ENCODE measurements around the gene CA11. TPM values are rescaled to one million over a fixed set of nuclear protein-coding genes. Genes with fewer than 3 reads are reported as not detected.

CA11 gene
- total and polyA plus RNA-seq, 2 of the 8 experiments (the other 6 are each of a cell fraction or from before 2014, with no cell fraction given), result 51.7 to 71.4 TPM

- POLR2A ChIA-PET (ENCODE audit: partially characterized antibody), result interaction anchor here (1.2 to 30.9 kb wide), 3 partner anchors 3 to 256 kb away, joined by 3 to 788 read pairs (median 788); partner anchors contain the start of genes DBP, FAM83E, RPL18 and SPACA4
- 96% methylated on average over 28 of the region's 30 CpGs; no CpG with 5 or more reads in 1 of the 2 experiments for WGBS, 2 experiments (ENCODE audit: extremely low coverage in 1 of 2, insufficient coverage in 1 of 2, insufficient read length in 1 of 2, insufficient replicate concordance in 2 of 2, low coverage in 1 of 2, low lambda C conversion rate in 2 of 2, missing lambda C conversion rate in 1 of 2)
- H3K4me2 ChIP-seq (ENCODE audit: insufficient read depth in 1 of 2, low read depth in 2 of 2, low read length in 2 of 2), result peak overlapping the region in 1 of 2 experiments; percentile 75; a peak in 1 of 4 replicates
Measured at GRCh38 chr19:48625891-48626327, 20.1 kb downstream of the CA11 start.

More at GRCh38 chr19:48625891-48626327, 20.1 kb downstream of the CA11 start:
- Histone ChIP-seq H2AFZ (ENCODE audit: low read length) (no peak overlapping the region), H2BK15ac (ENCODE audit: low read length) (no peak overlapping the region), H2BK12ac (ENCODE audit: low read depth, low read length) (no peak overlapping the region), H4K5ac (ENCODE audit: insufficient read length, low read depth, low read length) (no peak overlapping the region), H3K79me2 (ENCODE audit: control insufficient read depth in 1 of 2, insufficient read depth in 2 of 2, low read length in 2 of 2) (peaks cover 0 to 13% of the 10 kb centered on the region in 2 experiments; a peak in 3 of 4 replicates), H2BK20ac (ENCODE audit: low read length) (no peak overlapping the region), H2BK5ac (ENCODE audit: low read depth, low read length) (no peak overlapping the region), H3K79me1 (ENCODE audit: low read depth, low read length) (no peaks in the 10 kb centered on the region), H2AK5ac (ENCODE audit: low read depth, low read length) (no peak overlapping the region), H3K4ac (replicated peaks; ENCODE audit: insufficient read length, low read depth, low read length) (no peak overlapping the region), H4K91ac (replicated peaks; ENCODE audit: insufficient read length, low read length) (no peak overlapping the region), H3K18ac (ENCODE audit: extremely low read depth, low read length) (no peak overlapping the region), H3K4me3 (ENCODE audit: extremely low read depth in 1 of 4, insufficient read depth in 2 of 4, low read depth in 3 of 4, low read length in 4 of 4) (peak overlapping the region in 1 of 4 experiments; percentile 87; a peak in 1 of 8 replicates), H3K4me1 (replicated peaks in 1 of 4; ENCODE audit: control insufficient read depth in 3 of 4, insufficient read depth in 4 of 4, low read length in 3 of 4) (peaks cover 0 to 21% (median 13%) of the 10 kb centered on the region in 4 experiments; a peak in 6 of 7 replicates), H3K14ac (ENCODE audit: insufficient read length) (no peak overlapping the region), H3K27ac (ENCODE audit: low read depth, low read length) (no peak overlapping the region), H3K56ac (replicated peaks; ENCODE audit: insufficient read length, low read depth, low read length) (no peak overlapping the region), H3K9ac (replicated peaks in 1 of 4; ENCODE audit: extremely low read depth in 1 of 4, low read depth in 3 of 4, low read length in 3 of 4) (no peak overlapping the region), H3K23ac (ENCODE audit: insufficient read length) (no peak overlapping the region), H3K27me3 (replicated peaks in 1 of 4; ENCODE audit: control insufficient read depth in 3 of 4, extremely low read depth in 1 of 4, insufficient read depth in 3 of 4, low read length in 3 of 4) (no peaks in the 10 kb centered on the region), H4K8ac (ENCODE audit: extremely low read depth, insufficient read depth, low read length) (no peak overlapping the region), H2BK120ac (replicated peaks; ENCODE audit: low read depth, low read length) (no peak overlapping the region), H3K36me3 (ENCODE audit: control insufficient read depth in 2 of 4, insufficient read depth in 4 of 4, low read length in 3 of 4) (peaks cover 0 to 11% (median 1%) of the 10 kb centered on the region in 4 experiments; a peak in 1 of 8 replicates), H4K20me1 (replicated peaks in 1 of 2; ENCODE audit: control insufficient read depth in 1 of 2, insufficient read depth in 2 of 2, low read length in 2 of 2) (peaks cover 2 to 8% of the 10 kb centered on the region in 2 experiments), H3K9me3 (ENCODE audit: insufficient read depth in 2 of 2, low read depth in 1 of 2, low read length in 1 of 2) (no peaks in the 10 kb centered on the region), H3K23me2 (ENCODE audit: low read depth, low read length) (peaks cover 22% of the 10 kb centered on the region)
- CTCF ChIA-PET (ENCODE audit: partially characterized antibody), result interaction anchor here (1.3 to 1.5 kb wide), 2 partner anchors 17 to 20 kb away, joined by 4 to 5 read pairs; partner anchors contain the start of gene CA11
- no peak for TF ChIP-seq BACH1 (IDR thresholded peaks at IDR 0.05; ENCODE audit: low read length)
- no peak for TF ChIP-seq SAP30 (IDR thresholded peaks at IDR 0.05; ENCODE audit: insufficient read depth, insufficient replicate concordance, low read length)
- peak in 1 of 3 experiments; percentile 18; a peak in 2 of 4 replicates for TF ChIP-seq CTCF (IDR thresholded peaks at IDR 0.05; ENCODE audit: control extremely low read depth in 1 of 3, insufficient read depth in 1 of 3, low read depth in 1 of 3, low read length in 3 of 3)
- TF ChIP-seq BRCA1 (IDR thresholded peaks at IDR 0.05; ENCODE audit: low read depth, low read length), result no peak
- DNase-seq (ENCODE audit: low read depth in 1 of 2, low spot score in 2 of 2) (no peak), FAIRE-seq (no peak)

Measured in H1 (cell line).